Measurements from ENCODE around the gene ZSCAN5A.
"Not testable (repeated sequence)": the region's sequence is repeated elsewhere in the genome, so short reads cannot be mapped to it uniquely, and the experiment has no call there.

Gene ZSCAN5A

DNA sequence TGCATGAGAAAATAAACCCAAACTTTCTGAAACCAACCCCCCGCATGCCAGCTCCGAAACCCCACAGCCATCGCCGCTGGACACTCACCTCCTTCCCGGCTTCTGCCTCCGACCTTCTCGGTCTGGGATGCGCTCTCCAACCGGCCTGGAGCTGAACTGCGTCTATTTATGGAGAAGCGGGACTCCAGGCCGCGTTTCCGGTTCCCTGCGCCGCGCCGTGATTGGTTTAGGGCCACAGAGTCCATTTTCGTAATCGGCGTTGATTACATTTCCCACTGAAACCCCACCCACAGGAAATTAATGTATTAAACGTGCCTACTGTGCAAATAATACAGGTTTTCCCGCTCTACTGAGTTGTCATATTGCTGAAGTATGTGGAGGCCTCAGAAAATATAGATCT, 117.0 kb downstream of the ZSCAN5A start, which contains the start of gene ZSCAN5B:
Gene ZSCAN5B (minus strand): TSS at position 138 of the 400 bp plus-strand sequence. CDS start 4,731 bp downstream, outside the sequence.
- not testable (repeated sequence) for DNase-seq

DNA sequence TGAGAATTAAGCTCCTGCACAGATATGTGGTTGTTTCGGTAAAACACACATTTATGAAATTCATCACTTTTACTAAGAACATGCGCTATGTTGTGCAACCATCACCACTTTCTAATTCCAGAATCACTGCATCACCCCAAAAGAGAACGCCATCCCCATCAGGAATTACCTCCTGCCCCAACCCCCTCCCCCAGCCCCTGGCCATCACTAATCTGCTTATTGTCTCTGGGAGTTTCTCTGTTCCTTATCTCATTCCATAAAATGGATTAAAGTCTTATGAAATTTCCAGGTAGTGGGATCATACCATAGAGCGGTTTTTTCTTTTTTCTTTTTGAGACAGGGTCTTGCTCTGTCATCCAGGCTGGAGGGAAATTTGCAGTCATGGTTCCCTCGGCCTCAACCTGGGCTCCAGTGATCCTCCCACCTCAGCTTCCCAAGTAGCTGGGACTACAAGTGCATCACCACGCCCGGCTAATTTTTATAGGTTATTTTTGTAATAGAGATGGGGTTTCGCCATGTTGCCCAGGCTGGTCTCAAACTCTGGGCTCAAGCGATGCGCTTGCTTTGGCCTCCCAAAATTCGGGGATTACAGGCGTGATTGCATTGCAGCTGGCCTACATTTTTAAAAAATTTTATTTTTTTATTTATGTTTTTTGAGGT, 120.5 kb downstream of the ZSCAN5A start:
- DNase-seq: no peak

DNA sequence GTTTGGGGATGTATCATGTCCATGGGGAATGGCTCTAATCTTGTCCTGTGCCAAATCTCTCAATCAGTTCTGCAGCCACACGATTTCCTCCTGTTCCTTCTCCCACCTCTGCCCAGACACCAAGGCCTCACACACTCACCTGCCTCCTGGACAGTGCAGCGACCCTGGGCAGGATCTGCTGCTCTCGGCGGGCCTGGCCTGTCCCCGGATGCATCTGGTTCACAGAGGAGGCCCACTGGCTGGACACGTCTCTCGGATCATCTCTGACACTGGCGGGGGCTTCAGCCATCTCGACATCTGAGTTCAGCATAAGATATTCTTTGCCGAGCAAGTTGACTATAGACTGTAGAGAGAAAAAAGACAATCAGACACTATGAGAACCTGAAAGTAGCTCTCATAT, 122.9 kb downstream of the ZSCAN5A start:
- DNase-seq: no peak

DNA sequence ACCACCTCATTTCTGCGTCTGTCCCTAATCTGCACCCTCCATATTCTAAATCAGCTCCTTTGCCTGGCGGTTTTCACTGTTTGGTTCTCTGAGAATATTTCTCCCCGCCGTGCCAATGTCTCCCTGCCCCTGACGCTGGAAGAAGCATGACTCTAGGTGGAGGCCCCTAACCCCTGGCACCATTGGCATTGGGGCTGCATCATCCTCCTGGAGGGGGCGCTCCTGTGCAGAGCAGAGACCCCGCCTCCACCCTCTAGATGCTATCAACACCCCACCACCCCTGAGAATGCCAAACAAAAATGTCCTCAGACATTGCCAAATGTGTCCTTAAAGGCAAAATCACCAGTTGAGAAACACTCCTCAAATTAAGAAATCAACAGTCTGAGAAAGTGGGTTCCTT, 123.5 kb downstream of the ZSCAN5A start:
- DNase-seq: no peak

DNA sequence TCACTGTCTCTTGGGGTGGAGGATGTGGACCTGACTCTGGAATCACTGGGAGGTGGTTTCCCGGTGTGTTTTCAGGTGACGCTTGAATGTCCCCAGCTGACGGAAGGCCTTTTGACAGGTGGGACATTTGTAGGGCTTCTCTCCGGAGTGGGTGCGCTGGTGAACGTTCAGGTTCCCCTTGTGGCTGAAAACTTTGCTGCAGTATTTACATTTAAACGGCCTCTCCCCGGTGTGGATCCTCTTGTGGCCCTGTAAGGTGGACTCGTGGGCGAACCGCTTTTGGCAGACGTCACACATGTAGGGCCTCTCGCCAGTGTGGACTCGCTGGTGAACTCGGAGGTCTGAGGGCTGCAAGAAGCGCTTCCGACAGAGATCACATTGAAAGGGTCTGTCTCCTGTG, 124.9 kb downstream of the ZSCAN5A start:
- DNase-seq: no peak

DNA sequence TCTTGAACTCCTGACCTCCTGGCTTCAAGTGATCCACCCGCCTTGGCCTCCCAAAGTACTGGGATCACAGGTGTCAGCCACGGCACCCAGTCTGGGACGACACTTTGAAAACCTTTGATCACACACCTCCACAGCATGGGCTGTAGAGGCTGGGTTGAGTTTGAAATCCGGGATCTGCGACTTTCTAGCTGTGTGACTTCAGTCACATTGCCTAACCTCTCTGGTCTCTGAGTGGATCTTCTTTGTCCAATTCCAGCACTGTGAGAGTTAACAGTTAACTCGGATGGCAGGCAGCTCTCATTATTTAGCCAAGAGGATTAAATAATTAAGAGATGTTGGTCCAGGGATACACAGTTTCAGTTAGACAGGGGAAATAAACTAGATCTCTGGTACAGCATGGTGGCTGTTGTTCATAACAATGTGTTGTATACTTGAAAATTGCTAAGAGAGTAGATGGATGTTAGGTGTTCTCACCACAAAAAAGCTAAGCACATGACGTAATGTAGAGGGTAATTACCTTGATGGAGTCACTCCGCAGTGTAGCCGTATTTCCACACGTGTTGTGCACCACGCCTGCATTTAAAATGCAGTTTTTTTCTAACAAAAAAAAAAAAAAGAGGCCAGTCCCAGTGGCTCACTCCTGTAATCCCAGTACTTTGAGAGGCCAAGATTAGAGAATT, 136.9 kb downstream of the ZSCAN5A start:
- DNase-seq: no peak

DNA sequence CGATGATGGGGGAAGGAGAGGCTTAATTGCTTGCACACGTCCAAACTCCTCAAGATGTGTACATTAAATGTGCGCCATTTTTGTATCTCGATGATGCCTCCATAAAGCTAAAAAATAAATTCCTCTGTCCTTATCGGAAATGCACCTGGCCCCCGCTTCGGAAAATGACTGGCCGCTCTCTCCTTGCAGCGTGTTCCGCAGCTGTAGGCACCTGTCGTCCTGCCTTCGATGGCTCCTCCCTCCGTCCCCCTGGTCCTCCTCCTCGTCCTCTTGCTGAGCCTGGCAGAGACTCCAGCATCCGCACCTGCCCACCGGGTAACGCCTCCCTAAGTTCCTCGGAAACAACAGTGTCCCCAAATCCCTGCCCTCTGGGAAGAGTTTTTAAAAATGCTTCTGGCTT, 137.8 kb downstream of the ZSCAN5A start:
- DNase-seq: no peak

DNA sequence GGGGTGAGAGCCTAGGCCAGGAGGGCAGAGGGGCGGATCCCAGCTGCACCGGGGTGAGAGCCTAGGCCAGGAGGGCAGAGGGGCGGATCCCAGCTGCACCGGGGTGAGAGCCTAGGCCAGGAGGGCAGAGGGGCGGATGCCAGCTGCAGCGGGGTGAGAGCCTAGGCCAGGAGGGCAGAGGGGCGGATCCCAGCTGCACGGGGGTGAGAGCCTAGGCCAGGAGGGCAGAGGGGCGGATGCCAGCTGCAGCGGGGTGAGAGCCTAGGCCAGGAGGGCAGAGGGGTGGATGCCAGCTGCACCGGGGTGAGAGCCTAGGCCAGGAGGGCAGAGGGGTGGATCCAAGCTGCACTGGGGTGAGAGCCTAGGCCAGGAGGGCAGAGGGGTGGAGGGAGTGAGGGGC, 138.3 kb downstream of the ZSCAN5A start:
- not testable (repeated sequence) for DNase-seq

DNA sequence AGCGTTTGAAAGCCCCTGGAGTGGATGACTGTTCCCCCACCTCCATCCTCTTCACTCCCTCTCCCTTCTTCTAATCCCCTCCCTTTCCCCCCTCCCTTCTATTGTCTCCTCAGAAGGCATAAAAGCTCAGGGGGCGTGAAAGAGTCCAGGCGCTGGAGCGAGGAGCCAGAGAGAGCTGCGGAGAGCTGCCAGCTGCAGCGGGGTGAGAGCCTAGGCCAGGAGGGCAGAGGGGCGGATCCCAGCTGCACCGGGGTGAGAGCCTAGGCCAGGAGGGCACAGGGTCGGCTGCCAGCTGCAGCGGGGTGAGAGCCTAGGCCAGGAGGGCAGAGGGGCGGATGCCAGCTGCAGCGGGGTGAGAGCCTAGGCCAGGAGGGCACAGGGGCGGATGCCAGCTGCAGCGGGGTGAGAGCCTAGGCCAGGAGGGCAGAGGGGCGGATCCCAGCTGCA, 138.8 kb downstream of the ZSCAN5A start, which contains the start of gene GALP:
Gene GALP (plus strand): TSS at position 148 of the 447 bp plus-strand sequence. CDS start 1,101 bp downstream, outside the sequence.
- not testable (repeated sequence) for DNase-seq

DNA sequence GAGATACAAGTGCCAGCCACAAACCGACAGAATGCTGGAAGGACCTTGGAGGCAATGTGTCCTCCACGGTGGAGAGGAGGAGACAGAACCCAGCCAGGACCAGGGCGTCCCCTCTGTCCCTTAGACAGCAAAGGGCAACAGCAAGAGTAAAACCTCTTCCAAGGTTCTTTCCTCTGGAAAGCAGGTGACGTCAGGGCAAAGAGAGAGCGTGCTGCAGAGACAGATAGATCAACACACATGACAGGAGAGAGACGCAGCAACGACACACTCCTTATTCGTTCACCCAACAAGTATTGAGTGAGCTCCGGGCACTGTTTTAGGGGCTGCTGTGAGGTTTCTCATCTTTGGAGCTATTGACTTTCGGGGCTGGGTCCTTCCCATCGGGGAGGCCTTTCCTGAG, 140.1 kb downstream of the ZSCAN5A start:
- no peak for DNase-seq

DNA sequence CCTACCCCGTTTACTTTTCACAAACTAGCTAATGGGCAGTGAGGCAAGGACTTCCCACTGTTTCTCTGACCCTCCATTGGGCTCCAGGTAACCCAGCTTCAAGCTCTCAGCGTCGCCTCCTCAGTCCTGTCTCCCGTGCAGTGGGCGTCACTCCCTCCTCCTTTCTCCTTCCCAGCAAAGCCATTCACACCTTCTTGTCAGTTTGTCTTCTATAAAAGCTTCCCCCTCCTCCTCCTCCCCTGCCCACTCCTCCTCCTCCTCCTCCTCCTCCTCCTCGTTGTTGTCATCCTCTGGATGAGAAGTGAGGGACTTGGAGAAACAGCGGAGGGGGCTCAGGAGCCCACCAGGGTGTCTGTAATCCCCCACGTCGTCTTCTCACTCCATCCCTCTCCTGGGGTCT, 140.6 kb downstream of the ZSCAN5A start:
- DNase-seq: no peak
